ENCODE measurements around the gene ACOXL. TPM values are rescaled to one million over a fixed set of nuclear protein-coding genes. Genes with fewer than 3 reads are reported as not detected.
"Not testable (repeated sequence)": the region's sequence is repeated elsewhere in the genome, so short reads cannot be mapped to it uniquely, and the experiment has no call there.

Gene ACOXL
- total RNA-seq, 4 donors from 2014 or later = 0.55 to 5.2 (median 1.1) TPM; not detected in 1

- no peaks in the 10 kb centered on the region for H3K9me3 ChIP-seq
- TF ChIP-seq EP300 (IDR thresholded peaks at IDR 0.05; ENCODE audit: low read depth) (no peak), CTCF (IDR thresholded peaks at IDR 0.05) (no peak), POLR2AphosphoS5 (IDR thresholded peaks at IDR 0.05) (no peak), POLR2A (IDR thresholded peaks at IDR 0.05) (no peak)
- WGBS, 2 donors (ENCODE audit: low coverage in 1 of 2) = 79 to 100% methylated on average over 4 to 10 of the region's 10 CpGs
- H3K4me1 ChIP-seq = no peaks in the 10 kb centered on the region
- H3K27me3 ChIP-seq = no peaks in the 10 kb centered on the region
- H3K36me3 ChIP-seq = no peaks in the 10 kb centered on the region
- no peak overlapping the region for H3K4me3 ChIP-seq
- DNase-seq = no peak
- intact Hi-C loops (cut with DNase I; ENCODE audit: low total_unique reads) (no loop called here), in situ Hi-C loops (cut with MboI; ENCODE audit: low pct_ligation_motif_present in 1 of 4, low pct_unique_long_range_greater_than_20kb in 1 of 4, low sequenced_read_pairs in 3 of 4) (no loop called here)
- H3K27ac ChIP-seq = no peak overlapping the region
Measured at GRCh38 chr2:110960281-110960680, 227.9 kb downstream of the ACOXL start.

DNA sequence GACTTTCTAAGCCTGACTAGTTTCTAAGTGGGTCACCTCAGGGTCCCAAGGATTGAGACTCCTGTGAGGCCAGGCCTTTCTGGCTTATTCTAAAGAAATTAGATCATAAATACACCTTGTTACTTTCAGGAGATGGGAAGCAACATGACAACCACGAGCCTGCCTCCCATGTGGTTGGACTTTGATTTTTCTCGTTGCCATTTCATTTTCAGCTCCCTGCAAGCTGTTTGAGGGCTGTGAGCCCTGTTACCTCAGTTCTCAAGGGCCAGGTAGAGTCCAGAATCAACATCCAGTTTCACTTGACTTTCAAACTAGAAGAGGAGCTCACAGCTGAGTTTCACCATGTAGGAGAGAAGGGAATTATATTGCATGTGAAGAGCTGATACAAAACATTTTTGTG, 228.6 kb downstream of the ACOXL start:
- intact Hi-C loops (cut with DNase I; ENCODE audit: low total_unique reads) = no loop called here
- Histone ChIP-seq H3K36me3 (no peaks in the 10 kb centered on the region), H3K4me1 (no peaks in the 10 kb centered on the region), H3K4me3 (no peak overlapping the region), H3K9me3 (no peaks in the 10 kb centered on the region), H3K27me3 (no peaks in the 10 kb centered on the region), H3K27ac (no peak overlapping the region)
- 35 to 45% methylated on average over 2 of the region's 2 CpGs for WGBS, 2 donors (ENCODE audit: low coverage in 1 of 2)
- TF ChIP-seq POLR2A (IDR thresholded peaks at IDR 0.05) (no peak), CTCF (IDR thresholded peaks at IDR 0.05) (no peak), POLR2AphosphoS5 (IDR thresholded peaks at IDR 0.05) (no peak), EP300 (IDR thresholded peaks at IDR 0.05; ENCODE audit: low read depth) (no peak)
- in situ Hi-C loops (cut with MboI; ENCODE audit: low pct_ligation_motif_present in 1 of 4, low pct_unique_long_range_greater_than_20kb in 1 of 4, low sequenced_read_pairs in 3 of 4) = no loop called here
- no peak for DNase-seq

DNA sequence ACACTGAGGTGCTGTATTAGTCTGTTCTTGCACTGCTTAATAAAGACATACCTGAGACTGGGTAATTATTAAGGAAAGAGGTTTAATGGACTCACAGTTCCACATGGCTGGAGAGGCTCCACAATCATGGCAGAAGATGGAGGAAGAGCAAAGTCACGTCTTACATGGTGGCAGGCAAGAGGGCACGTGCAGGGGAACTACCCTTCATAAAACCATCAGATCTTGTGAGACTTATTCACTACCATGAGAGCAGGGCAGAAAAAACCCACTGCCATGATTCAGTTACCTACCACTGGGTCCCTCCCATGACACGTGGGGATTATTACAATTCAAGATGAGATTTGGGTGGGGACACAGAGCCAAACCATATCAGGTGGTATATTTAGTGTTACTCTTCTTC, 229.3 kb downstream of the ACOXL start:
- H3K27ac ChIP-seq; DNase-seq; H3K9me3 ChIP-seq; intact Hi-C loops (cut with DNase I; ENCODE audit: low total_unique reads); H3K4me3 ChIP-seq; in situ Hi-C loops (cut with MboI; ENCODE audit: low pct_ligation_motif_present in 1 of 4, low pct_unique_long_range_greater_than_20kb in 1 of 4, low sequenced_read_pairs in 3 of 4); H3K4me1 ChIP-seq; H3K36me3 ChIP-seq; H3K27me3 ChIP-seq: not testable (repeated sequence)
- 83% methylated on average over 3 of the region's 3 CpGs; no CpG with 5 or more reads in 1 of the 2 donors for WGBS, 2 donors (ENCODE audit: low coverage in 1 of 2)

DNA sequence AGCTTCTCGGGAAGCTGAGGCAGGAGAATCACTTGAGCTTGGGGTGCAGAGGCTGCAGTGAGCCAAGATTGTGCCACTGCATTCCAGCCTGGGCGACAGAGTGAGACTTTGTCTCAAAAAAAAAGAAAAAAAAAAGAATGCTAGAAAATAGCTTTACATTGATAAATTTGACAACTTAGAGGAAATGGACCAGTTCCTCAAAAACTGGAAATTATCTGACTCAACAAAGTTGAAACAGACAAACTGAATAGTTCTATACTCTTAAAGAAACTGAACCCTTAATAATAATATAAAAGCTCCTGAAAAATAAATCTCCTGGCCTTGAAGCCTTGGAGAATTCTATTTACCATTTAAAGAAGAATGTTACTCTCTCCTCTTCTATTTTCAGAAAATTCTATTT, 237.3 kb downstream of the ACOXL start:
- H3K4me1 ChIP-seq = peaks cover 0 to 9% (median 2%) of the 10 kb centered on the region in 4 donors
- no peaks in the 10 kb centered on the region for H3K27me3 ChIP-seq
- H3K9me3 ChIP-seq = no peaks in the 10 kb centered on the region
- H3K36me3 ChIP-seq = no peaks in the 10 kb centered on the region
- DNase-seq = no peak
- no peak overlapping the region for H3K4me3 ChIP-seq
- in situ Hi-C loops (cut with MboI; ENCODE audit: low pct_ligation_motif_present in 1 of 4, low pct_unique_long_range_greater_than_20kb in 1 of 4, low sequenced_read_pairs in 3 of 4) = no loop called here
- TF ChIP-seq POLR2A (IDR thresholded peaks at IDR 0.05) (no peak), CTCF (IDR thresholded peaks at IDR 0.05) (no peak), EP300 (IDR thresholded peaks at IDR 0.05; ENCODE audit: low read depth) (no peak), POLR2AphosphoS5 (IDR thresholded peaks at IDR 0.05) (no peak)
- intact Hi-C loops (cut with DNase I; ENCODE audit: low total_unique reads) = no loop called here
- WGBS, 2 donors (ENCODE audit: low coverage in 1 of 2) = 72 to 73% methylated on average over 2 of the region's 2 CpGs
- H3K27ac ChIP-seq = no peak overlapping the region

DNA sequence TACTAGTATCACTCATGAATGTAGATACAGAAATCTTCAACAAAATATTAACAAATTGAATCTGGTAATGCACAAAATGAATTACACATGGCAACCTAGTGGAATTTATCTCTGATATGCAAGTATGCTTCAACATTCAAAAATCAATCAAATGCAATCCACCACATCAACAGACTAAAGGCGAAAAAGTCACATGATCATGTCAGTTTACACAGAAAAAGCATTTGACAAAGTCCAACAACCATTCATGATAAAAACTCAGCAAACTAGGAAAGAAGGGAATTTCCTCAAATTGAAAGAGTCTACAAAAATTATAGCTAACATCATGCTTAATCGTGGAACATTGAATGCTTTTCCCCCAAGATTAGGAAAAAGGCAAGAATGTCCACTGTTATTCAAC, 237.8 kb downstream of the ACOXL start:
- in situ Hi-C loops (cut with MboI; ENCODE audit: low pct_ligation_motif_present in 1 of 4, low pct_unique_long_range_greater_than_20kb in 1 of 4, low sequenced_read_pairs in 3 of 4) = no loop called here

More for the DNA sequence above, 237.8 kb downstream of the ACOXL start:
- no peaks in the 10 kb centered on the region for H3K9me3 ChIP-seq
- H3K4me1 ChIP-seq = peaks cover 0 to 9% (median 2%) of the 10 kb centered on the region in 4 donors
- no peaks in the 10 kb centered on the region for H3K36me3 ChIP-seq
- no peak for DNase-seq
- intact Hi-C loops (cut with DNase I; ENCODE audit: low total_unique reads) = no loop called here
- H3K4me3 ChIP-seq = no peak overlapping the region
- no peaks in the 10 kb centered on the region for H3K27me3 ChIP-seq
- H3K27ac ChIP-seq = no peak overlapping the region
- 42 to 50% methylated on average over 2 of the region's 2 CpGs for WGBS, 2 donors (ENCODE audit: low coverage in 1 of 2)
- TF ChIP-seq EP300 (IDR thresholded peaks at IDR 0.05; ENCODE audit: low read depth) (no peak), POLR2AphosphoS5 (IDR thresholded peaks at IDR 0.05) (no peak), POLR2A (IDR thresholded peaks at IDR 0.05) (no peak), CTCF (IDR thresholded peaks at IDR 0.05) (no peak)

Measured in transverse colon (tissue), 4 donors.